Osteocyte (in vitro differentiated cells): ENCODE measurements around the gene CD180. TPM values are rescaled to one million over a fixed set of nuclear protein-coding genes. Genes with fewer than 3 reads are reported as not detected.

Source experiments
- DNase-seq: peaks from one replicate; pipeline ENCODE4 v3.0.0; 2021; ENCODE audit warnings: mixed read lengths; ENCODE audit not compliant: unreplicated experiment; ENCODE audit errors: extremely low spot score
- H3K27ac Mint-ChIP-seq: one replicate; pipeline ENCODE4 v1.8.0; 2021; ENCODE audit warnings: mild to moderate bottlenecking, mixed read lengths; ENCODE audit not compliant: unreplicated experiment
- H3K27me3 Mint-ChIP-seq: one replicate; pipeline ENCODE4 v1.8.0; 2021; ENCODE audit warnings: mixed read lengths; ENCODE audit not compliant: unreplicated experiment
- H3K36me3 Mint-ChIP-seq: one replicate; pipeline ENCODE4 v1.8.0; 2021; ENCODE audit warnings: mixed read lengths; ENCODE audit not compliant: unreplicated experiment
- H3K4me1 Mint-ChIP-seq: one replicate; pipeline ENCODE4 v1.8.0; 2021; ENCODE audit warnings: mixed read lengths; ENCODE audit not compliant: unreplicated experiment
- H3K4me3 Mint-ChIP-seq: one replicate; pipeline ENCODE4 v1.8.0; 2021; ENCODE audit warnings: mild to moderate bottlenecking, moderate library complexity, mixed read lengths; ENCODE audit not compliant: unreplicated experiment
- H3K9me3 Mint-ChIP-seq: one replicate; pipeline ENCODE4 v1.8.0; 2021; ENCODE audit warnings: mixed read lengths; ENCODE audit not compliant: unreplicated experiment
- CTCF ChIP-seq: fragments of 200-600 bp; sonication (generic); IDR thresholded peaks from 2 replicates; pipeline ENCODE4 v1.5.0; 2021; ENCODE audit warnings: antibody characterized with exemption, mild to moderate bottlenecking, moderate library complexity
- total RNA-seq: library from RNA; stranded (reverse); gene quantifications from 2 replicates; pipeline ENCODE4 v1.2.1, GENCODE V29; 2021

The CD180 gene
- total RNA-seq, 1 donor from 2014 or later, result not detected

GRCh38 chr5:67190410-67190809 lies 6.2 kb downstream of the CD180 start:
- Mint-ChIP-seq H3K4me3 (no peak overlapping the region), H3K36me3 (no peaks in the 10 kb centered on the region), H3K27me3 (peaks cover 15% of the 10 kb centered on the region), H3K27ac (no peak overlapping the region), H3K9me3 (no peaks in the 10 kb centered on the region), H3K4me1 (no peaks in the 10 kb centered on the region)
- no peak for DNase-seq
- no peak for TF ChIP-seq CTCF

GRCh38 chr5:67189931-67190330 lies 6.7 kb downstream of the CD180 start:
- no peaks in the 10 kb centered on the region for H3K4me1 Mint-ChIP-seq
- no peak overlapping the region for H3K27ac Mint-ChIP-seq
- no peak overlapping the region for H3K4me3 Mint-ChIP-seq
- H3K36me3 Mint-ChIP-seq, result no peaks in the 10 kb centered on the region
- peaks cover 15% of the 10 kb centered on the region for H3K27me3 Mint-ChIP-seq
- no peak for TF ChIP-seq CTCF
- no peak for DNase-seq
- no peaks in the 10 kb centered on the region for H3K9me3 Mint-ChIP-seq

GRCh38 chr5:67189079-67189354 lies 7.6 kb downstream of the CD180 start:
- H3K36me3 Mint-ChIP-seq, result no peaks in the 10 kb centered on the region
- no peak for DNase-seq
- H3K27me3 Mint-ChIP-seq, result peaks cover 15% of the 10 kb centered on the region
- H3K4me1 Mint-ChIP-seq, result no peaks in the 10 kb centered on the region
- H3K9me3 Mint-ChIP-seq, result no peaks in the 10 kb centered on the region
- no peak overlapping the region for H3K27ac Mint-ChIP-seq
- TF ChIP-seq CTCF, result no peak
- H3K4me3 Mint-ChIP-seq, result no peak overlapping the region

- H3K36me3 Mint-ChIP-seq, result no peaks in the 10 kb centered on the region
- H3K4me3 Mint-ChIP-seq, result no peak overlapping the region
- H3K9me3 Mint-ChIP-seq, result no peaks in the 10 kb centered on the region
- no peak for DNase-seq
- peaks cover 15% of the 10 kb centered on the region for H3K27me3 Mint-ChIP-seq
- H3K4me1 Mint-ChIP-seq, result no peaks in the 10 kb centered on the region
- no peak overlapping the region for H3K27ac Mint-ChIP-seq
- TF ChIP-seq CTCF, result no peak
Observed at GRCh38 chr5:67188274-67189078, 8.1 kb downstream of the CD180 start.

GRCh38 chr5:67187006-67187715 lies 9.4 kb downstream of the CD180 start:
- no peak for TF ChIP-seq CTCF

More at GRCh38 chr5:67187006-67187715, 9.4 kb downstream of the CD180 start:
- H3K9me3 Mint-ChIP-seq, result no peaks in the 10 kb centered on the region
- H3K27me3 Mint-ChIP-seq, result peaks cover 15% of the 10 kb centered on the region
- H3K4me3 Mint-ChIP-seq, result no peak overlapping the region
- no peak overlapping the region for H3K27ac Mint-ChIP-seq
- no peaks in the 10 kb centered on the region for H3K36me3 Mint-ChIP-seq
- DNase-seq, result no peak
- peaks cover 8% of the 10 kb centered on the region for H3K4me1 Mint-ChIP-seq
